Fibroblast of lung (primary cell): ENCODE data around the gene CD83.

ENCODE experiments used
- EZH2 ChIP-seq: IDR thresholded peaks from 2 replicates; pipeline ENCODE4 v1.5.1; 2012; ENCODE audit warnings: low read length, control low read depth, mild to moderate bottlenecking; ENCODE audit errors: missing control alignments
- TF ChIP-seq, protein P1 (sequence below), 2 donors: IDR thresholded peaks in 1 of 2; conservative IDR thresholded peaks in 1 of 2; 1 replicate in 1 of 2; 2 replicates in 1 of 2; pipeline ENCODE4 v1.5.1; 2011 to 2012; ENCODE audit warnings: low read length in 2 of 2, control low read depth in 1 of 2, inconsistent platforms in 1 of 2, low read depth in 1 of 2, mild to moderate bottlenecking in 1 of 2

GRCh38 chr6:14075095-14075503 lies 42.5 kb upstream of the CD83 start:
- no peak for TF ChIP-seq EZH2
- TF ChIP-seq, protein P1, sequence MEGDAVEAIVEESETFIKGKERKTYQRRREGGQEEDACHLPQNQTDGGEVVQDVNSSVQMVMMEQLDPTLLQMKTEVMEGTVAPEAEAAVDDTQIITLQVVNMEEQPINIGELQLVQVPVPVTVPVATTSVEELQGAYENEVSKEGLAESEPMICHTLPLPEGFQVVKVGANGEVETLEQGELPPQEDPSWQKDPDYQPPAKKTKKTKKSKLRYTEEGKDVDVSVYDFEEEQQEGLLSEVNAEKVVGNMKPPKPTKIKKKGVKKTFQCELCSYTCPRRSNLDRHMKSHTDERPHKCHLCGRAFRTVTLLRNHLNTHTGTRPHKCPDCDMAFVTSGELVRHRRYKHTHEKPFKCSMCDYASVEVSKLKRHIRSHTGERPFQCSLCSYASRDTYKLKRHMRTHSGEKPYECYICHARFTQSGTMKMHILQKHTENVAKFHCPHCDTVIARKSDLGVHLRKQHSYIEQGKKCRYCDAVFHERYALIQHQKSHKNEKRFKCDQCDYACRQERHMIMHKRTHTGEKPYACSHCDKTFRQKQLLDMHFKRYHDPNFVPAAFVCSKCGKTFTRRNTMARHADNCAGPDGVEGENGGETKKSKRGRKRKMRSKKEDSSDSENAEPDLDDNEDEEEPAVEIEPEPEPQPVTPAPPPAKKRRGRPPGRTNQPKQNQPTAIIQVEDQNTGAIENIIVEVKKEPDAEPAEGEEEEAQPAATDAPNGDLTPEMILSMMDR (conservative IDR thresholded peaks at IDR 0.05 in 1 of 2, IDR thresholded peaks at IDR 0.05 in 1 of 2; ENCODE audit: low read depth in 1 of 2, low read length in 2 of 2) = no peak
